Mucosa of descending colon (tissue), 3 donors: ENCODE data around the gene TBX1. TPM values are rescaled to one million over a fixed set of nuclear protein-coding genes. Genes with fewer than 3 reads are reported as not detected.

ENCODE experiments used
- ATAC-seq: fragments of 200-7000 bp; cut with Tn5 transposase; one replicate; pipeline ENCODE4 v1.9.1; 2020; ENCODE audit warnings: mild to moderate bottlenecking, moderate library complexity
- DNase-seq, 3 donors: peaks; one replicate each; pipeline ENCODE4 v3.0.0-alpha.2; 2020
- H3K36me3 ChIP-seq: fragments of 200-600 bp; one replicate; pipeline ENCODE4 v1.8.0; 2021; ENCODE audit warnings: low read depth, mild to moderate bottlenecking
- H3K4me1 ChIP-seq: fragments of 200-600 bp; one replicate; pipeline ENCODE4 v1.8.0; 2021; ENCODE audit warnings: low read depth, mild to moderate bottlenecking
- H3K4me3 ChIP-seq: fragments of 200-600 bp; one replicate; pipeline ENCODE4 v1.8.0; 2021; ENCODE audit warnings: mild to moderate bottlenecking
- H3K9me3 ChIP-seq: fragments of 200-600 bp; one replicate; pipeline ENCODE4 v1.8.0; 2021; ENCODE audit warnings: mild to moderate bottlenecking
- CTCF ChIP-seq: fragments of 200-600 bp; IDR thresholded peaks from one replicate; pipeline ENCODE4 v1.8.0; 2022; ENCODE audit warnings: antibody characterized with exemption, mild to moderate bottlenecking
- intact Hi-C, 2 donors: fragments of 100-400 bp; cut with DNase I in 1 of 2; cut with micrococcal nuclease in 1 of 2; formaldehyde crosslinking; loops; one replicate each; pipeline versions ENCODE4 v1.11.0 to v1.11.1; 2022; cut with DNase I, micrococcal nuclease
- total RNA-seq, 3 donors: library from RNA; stranded (reverse); fragmentation: NEBNext Ultra II Directional in 2 of 3; extraction: Animal tissue kit (Norgen Biotek cat#: 25700) in 2 of 3; gene quantifications; one replicate each; pipeline versions ENCODE4 v1.2.1 to v1.2.4, GENCODE V29; 2021 to 2023
- donor health status: DM: no; HTN: no; CAD: no; lungs with moderate emphysema.
- donor health status: DM: no; HTN: no; CAD: no.
- donor health status: DM: no; HTN: yes; CAD: no.

Gene TBX1
- total RNA-seq, 3 donors from 2014 or later = 0.90 to 4.1 (median 2.9) TPM

- Histone ChIP-seq H3K36me3 (no peaks in the 10 kb centered on the region), H3K4me1 (peaks cover 7% of the 10 kb centered on the region), H3K9me3 (no peaks in the 10 kb centered on the region), H3K4me3 (no peak overlapping the region)
- ATAC-seq = no peak
- intact Hi-C loops = no loop called here
- no peak for DNase-seq
- no peak for TF ChIP-seq CTCF
These were observed 50.0 kb downstream of the TBX1 start for GRCh38 chr22:19810381-19811201.

DNA sequence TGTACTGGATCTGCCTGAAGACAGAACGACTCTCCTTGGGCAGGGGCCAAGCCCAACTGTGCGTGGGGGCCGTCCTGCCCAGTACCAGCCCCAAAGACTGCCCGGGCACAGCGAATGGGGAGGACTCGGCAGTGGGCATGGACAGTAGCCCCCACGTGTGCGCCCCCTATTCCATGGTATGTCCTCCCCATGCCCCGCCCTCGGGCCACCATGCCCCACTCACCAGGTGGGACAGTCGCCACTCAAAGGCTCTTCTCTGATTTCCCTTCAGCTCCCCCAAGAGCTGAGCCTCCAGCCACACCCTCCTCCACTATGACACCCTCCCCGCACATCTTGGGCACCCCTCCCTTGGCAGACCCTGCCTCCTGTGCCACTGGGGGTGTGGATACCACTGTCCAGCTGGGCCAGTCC is 50.6 kb downstream of the TBX1 start:
- ATAC-seq = no peak
- DNase-seq = no peak

GRCh38 chr22:19811811-19812771 is 51.5 kb downstream of the TBX1 start:
- Histone ChIP-seq H3K4me3 (no peak overlapping the region), H3K4me1 (no peaks in the 10 kb centered on the region), H3K36me3 (no peaks in the 10 kb centered on the region), H3K9me3 (no peaks in the 10 kb centered on the region)
- no peak for ATAC-seq
- no peak for DNase-seq
- intact Hi-C loops = no loop called here
- TF ChIP-seq CTCF = no peak

More for the DNA sequence above, 50.6 kb downstream of the TBX1 start:
- Histone ChIP-seq H3K4me1 (peaks cover 6% of the 10 kb centered on the region), H3K9me3 (no peaks in the 10 kb centered on the region), H3K36me3 (no peaks in the 10 kb centered on the region), H3K4me3 (no peak overlapping the region)
- intact Hi-C loops = no loop called here
- no peak for TF ChIP-seq CTCF

GRCh38 chr22:19812910-19813309 is 52.3 kb downstream of the TBX1 start:
- no peak for TF ChIP-seq CTCF
- Histone ChIP-seq H3K9me3 (no peaks in the 10 kb centered on the region), H3K36me3 (no peaks in the 10 kb centered on the region), H3K4me1 (no peaks in the 10 kb centered on the region), H3K4me3 (no peak overlapping the region)
- ATAC-seq (no peak), DNase-seq (no peak)
- intact Hi-C loops = no loop called here

DNA sequence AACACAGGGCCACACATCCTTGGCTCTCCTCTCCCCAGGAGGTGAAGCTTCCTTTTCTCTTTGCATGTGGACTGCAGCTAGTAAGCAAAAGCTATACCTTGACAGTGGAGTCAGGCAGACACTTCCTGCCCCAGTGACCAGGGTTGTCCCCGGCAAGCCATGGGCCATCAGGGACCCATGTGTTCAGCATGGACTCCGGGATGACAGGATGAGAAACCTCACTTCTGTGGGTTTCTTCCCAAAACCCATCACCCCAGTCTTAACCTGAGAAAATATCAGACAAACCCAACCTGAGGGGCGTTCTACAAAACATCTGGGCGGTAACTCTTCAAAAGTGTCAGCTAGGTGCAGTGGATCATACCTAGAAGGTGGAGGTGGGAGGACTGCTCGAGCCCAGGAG is 53.9 kb downstream of the TBX1 start:
- intact Hi-C loops = no loop called here

More for the DNA sequence above, 53.9 kb downstream of the TBX1 start:
- no peaks in the 10 kb centered on the region for H3K4me1 ChIP-seq
- DNase-seq = no peak
- H3K4me3 ChIP-seq = no peak overlapping the region
- ATAC-seq = no peak
- no peaks in the 10 kb centered on the region for H3K36me3 ChIP-seq
- H3K9me3 ChIP-seq = no peaks in the 10 kb centered on the region
- no peak for TF ChIP-seq CTCF
